Activated CD4-positive, alpha-beta T cell treated with anti-CD3 and anti-CD28 coated beads, Interleukin-2, amount 50 U/mL, for 24 hours (primary cell): ENCODE results near the gene GCSH.
"Not testable (repeated sequence)": the region's sequence is repeated elsewhere in the genome, so short reads cannot be mapped to it uniquely, and the experiment has no call there.

Experiments
- DNase-seq, 2 donors: peaks; one replicate each; pipeline ENCODE4 v3.0.0-alpha.2; 2020; ENCODE audit warnings: low read depth in 1 of 2, low spot score in 1 of 2

Gene GCSH

GRCh38 chr16:81095953-81096714, at the start of gene GCSH:
TSS of gene GCSH (minus strand) at chr16:81096395. CDS start at chr16:81096278, 117 bp downstream.
- peak; percentile 91 to 96 for DNase-seq

DNA sequence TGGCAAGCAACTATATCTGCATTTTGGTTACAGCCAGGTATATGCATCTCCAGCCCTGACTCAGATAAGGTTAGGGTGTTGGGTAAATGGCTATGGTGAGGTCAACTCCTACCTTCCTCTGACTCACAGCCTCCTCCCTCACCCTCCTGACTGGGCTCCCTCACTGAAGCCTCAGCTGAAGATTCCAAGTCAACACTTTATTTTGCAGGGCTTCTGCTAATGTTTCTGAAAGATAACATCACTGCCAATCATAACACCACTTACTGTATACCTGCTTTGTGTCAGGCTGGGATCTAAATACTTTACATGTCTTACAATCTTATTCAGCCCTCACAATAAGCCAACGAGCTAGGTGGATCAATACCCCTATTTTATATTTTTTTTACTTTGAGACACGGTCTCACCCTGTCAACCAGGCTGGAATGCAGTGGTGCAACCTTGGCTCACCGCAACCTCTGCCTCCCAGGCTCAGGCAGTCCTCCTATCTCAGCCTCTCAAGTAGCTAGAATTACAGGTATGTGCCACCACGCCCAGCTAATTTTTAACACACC, 47.8 kb upstream of the GCSH start:
- no peak for DNase-seq

- DNase-seq, result no peak
Observed at GRCh38 chr16:81142864-81143263, 46.7 kb upstream of the GCSH start.

GRCh38 chr16:81140930-81141780, 45.0 kb upstream of the GCSH start:
- no peak for DNase-seq

GRCh38 chr16:81138831-81139557, 42.8 kb upstream of the GCSH start:
- DNase-seq, result no peak

- no peak for DNase-seq
Observed at GRCh38 chr16:81137754-81138153, 41.6 kb upstream of the GCSH start.

- DNase-seq, result no peak
Observed at GRCh38 chr16:81136390-81137335, 40.5 kb upstream of the GCSH start.

DNA sequence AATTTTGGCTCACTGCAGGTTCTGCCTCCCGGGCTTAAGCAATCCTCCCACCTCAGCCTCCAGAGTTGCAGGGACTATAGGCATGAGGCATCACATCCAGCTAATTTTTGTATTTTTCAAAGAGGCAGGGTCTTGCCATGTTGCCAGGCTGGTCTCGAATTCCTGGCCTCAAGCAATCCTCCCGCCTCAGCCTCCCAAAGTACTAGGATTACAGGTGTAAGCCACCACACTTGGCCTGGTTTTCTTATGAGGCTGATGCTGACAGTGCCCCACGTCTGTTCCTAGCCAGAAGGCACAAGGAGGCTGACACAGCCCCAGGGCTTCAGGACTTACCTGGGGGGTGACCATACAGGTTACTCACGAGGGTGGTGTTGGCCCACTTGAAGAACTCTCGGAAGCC, 33.9 kb upstream of the GCSH start:
- DNase-seq, result no peak

GRCh38 chr16:81128726-81129524, 32.7 kb upstream of the GCSH start:
- no peak for DNase-seq

GRCh38 chr16:81127051-81127450, 30.9 kb upstream of the GCSH start:
- DNase-seq, result no peak

DNA sequence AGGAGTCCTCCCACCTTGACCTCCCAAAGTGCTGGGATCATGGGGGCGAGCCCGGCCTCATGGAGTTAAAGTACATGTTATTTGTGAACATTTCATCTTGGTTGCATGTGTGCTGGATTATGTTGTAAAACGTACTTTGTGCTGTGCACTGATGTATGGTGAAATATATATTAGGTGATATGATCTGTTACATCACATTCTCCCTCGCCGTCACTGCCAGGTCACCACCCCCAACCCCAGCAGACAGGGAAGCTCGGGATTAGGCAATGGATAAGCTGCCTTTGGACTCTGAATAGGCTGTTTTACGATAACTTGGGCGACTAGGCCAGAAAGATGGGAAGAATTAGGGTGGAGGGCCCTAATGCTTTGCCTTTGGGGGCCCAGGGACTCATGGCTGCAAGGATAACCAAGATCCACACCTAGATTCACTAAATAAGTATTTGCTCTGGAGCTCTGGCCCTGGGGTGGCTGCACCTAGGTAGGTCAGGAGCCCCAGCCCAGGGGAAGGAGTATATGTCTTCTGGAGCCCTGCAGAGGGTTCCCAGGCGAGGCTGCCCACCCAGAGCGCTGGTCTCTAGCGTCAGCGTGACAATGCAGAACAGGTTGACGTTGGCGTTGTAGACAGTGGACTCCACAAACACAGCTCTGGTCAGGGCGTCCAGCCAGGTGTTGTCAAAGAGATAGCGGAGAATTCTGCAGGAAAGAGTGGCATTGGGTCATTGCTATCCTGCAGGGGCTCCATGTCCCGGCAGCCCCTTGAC, 27.1 kb upstream of the GCSH start:
- no peak for DNase-seq

DNA sequence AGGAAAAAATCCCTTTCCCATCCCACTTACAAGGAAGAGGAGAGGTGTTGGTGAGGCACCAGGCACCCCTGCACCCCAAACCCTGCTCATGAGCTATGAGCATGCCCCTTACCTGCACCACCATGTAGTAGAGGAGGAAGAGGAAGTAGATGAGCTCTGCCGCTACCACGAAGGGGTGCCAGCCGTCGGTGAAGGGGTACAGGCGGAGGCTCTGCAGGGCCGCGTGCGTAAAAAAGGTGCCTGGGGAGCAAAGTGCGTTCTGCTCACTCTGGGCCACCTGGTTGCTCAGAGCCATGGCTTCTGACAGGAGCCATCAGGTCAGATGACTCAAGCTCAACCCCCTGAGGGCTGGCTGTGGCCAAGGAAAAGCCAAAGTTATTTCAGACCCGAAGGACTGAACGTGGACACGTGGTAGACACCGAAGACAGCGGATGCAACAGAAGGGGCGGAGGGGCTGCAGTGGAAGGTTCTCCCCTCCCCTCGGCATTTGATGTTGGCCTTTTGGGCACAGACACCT, 25.3 kb upstream of the GCSH start:
- no peak for DNase-seq

GRCh38 chr16:81117436-81117835, 21.2 kb upstream of the GCSH start:
- DNase-seq, result no peak

GRCh38 chr16:81116285-81116684, 20.1 kb upstream of the GCSH start:
- no peak for DNase-seq

GRCh38 chr16:81112453-81112852, 16.3 kb upstream of the GCSH start:
- no peak for DNase-seq

DNA sequence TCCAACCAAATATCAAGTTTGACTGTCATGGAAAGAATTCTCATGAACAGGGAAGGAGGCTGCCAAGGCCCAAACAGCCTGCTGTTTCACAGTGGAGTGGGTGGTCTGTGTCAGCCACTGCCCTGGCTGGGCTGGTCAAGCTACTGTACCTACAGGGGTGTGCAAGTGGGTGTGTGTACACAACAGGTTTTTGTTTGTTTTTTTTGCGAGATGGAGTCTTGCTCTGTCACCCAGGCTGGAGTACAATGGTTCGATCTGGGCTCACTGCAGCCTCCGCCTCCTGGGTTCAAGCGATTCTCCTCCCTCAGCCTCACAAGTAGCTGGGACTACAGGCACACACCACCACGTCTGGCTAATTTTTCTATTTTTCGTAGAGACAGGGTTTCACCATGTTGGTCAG, 13.1 kb upstream of the GCSH start:
- not testable (repeated sequence) for DNase-seq

GRCh38 chr16:81107511-81107910, 11.3 kb upstream of the GCSH start:
- no peak for DNase-seq

- no peak for DNase-seq
Observed at GRCh38 chr16:81106826-81107503, 10.8 kb upstream of the GCSH start.
